ENCODE data around the gene HEXIM1. TPM values are rescaled to one million over a fixed set of nuclear protein-coding genes. Genes with fewer than 3 reads are reported as not detected.

HEXIM1 gene
- total RNA-seq, 1 experiment from 2014 or later = 59.1 TPM

DNA sequence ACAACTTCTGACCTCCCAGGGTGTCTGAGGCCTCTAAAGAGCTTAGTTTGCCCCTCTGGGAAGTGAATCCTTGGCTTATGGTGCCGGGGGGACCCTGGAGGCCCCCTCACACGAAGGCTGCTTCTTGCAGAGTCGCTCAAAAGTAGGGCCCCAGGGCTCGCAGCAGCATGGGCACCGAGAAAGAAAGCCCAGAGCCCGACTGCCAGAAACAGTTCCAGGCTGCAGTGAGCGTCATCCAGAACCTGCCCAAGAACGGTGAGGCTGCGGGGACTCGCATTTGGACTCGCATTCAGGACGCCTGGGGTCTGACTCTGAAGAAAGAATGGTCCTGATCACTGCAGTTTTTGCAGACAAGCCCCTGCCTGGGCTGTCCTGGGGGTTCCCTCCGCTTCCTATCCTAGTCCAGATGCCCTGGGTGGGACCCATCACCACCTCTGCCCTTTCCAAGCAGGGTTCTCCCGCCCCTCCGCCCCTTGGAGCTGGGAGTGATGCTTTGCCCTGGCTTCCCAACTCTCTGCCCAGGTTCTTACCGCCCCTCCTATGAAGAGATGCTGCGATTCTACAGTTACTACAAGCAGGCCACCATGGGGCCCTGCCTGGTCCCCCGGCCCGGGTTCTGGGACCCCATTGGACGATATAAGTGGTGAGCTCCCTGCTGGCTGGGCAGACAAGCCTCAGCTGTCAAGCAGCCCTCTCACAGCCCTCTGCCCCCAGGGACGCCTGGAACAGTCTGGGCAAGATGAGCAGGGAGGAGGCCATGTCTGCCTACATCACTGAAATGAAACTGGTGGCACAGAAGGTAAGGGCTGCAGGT is 12.1 kb upstream of the HEXIM1 start:
- ChIA-PET POLR2A (interaction anchor here (0.6 to 1.2 kb wide), 3 partner anchors 12 to 22 kb away, joined by 3 to 5 read pairs (median 3); partner anchors contain the start of gene HEXIM1), CTCF (interaction anchor here (0.6 to 2.9 kb wide), 16 partner anchors 9 to 227 kb away, joined by 3 to 58 read pairs (median 5); partner anchors contain the start of gene HEXIM1)
- Histone ChIP-seq H3K4me1 (ENCODE audit: control insufficient read depth, insufficient read depth, low read length) (peaks cover 8% of the 10 kb centered on the region; the same call in 1 of the 2 replicates), H3K27ac (ENCODE audit: low read length) (peak overlapping the region; percentile 80), H3K4me3 (ENCODE audit: low read depth in 2 of 2, low read length in 2 of 2) (peak overlapping the region; percentile 59 to 67), H3K36me3 (ENCODE audit: control insufficient read depth, insufficient read depth, low read length) (no peaks in the 10 kb centered on the region; the same call in 1 of the 2 replicates), H3K9me3 (ENCODE audit: control insufficient read depth, insufficient read depth, low read depth, low read length) (no peaks in the 10 kb centered on the region), H3K27me3 (ENCODE audit: control insufficient read depth, insufficient read depth, low read length) (no peaks in the 10 kb centered on the region)
- TF ChIP-seq TCF7L2 (IDR thresholded peaks at IDR 0.05; ENCODE audit: low read depth, low read length) (no peak), SIN3A (IDR thresholded peaks at IDR 0.05; ENCODE audit: borderline replicate concordance, insufficient read depth, low read depth, low read length) (no peak), POLR2AphosphoS5 (IDR thresholded peaks at IDR 0.05; ENCODE audit: low read depth, low read length) (no peak)
- TF ChIP-seq, protein P1, sequence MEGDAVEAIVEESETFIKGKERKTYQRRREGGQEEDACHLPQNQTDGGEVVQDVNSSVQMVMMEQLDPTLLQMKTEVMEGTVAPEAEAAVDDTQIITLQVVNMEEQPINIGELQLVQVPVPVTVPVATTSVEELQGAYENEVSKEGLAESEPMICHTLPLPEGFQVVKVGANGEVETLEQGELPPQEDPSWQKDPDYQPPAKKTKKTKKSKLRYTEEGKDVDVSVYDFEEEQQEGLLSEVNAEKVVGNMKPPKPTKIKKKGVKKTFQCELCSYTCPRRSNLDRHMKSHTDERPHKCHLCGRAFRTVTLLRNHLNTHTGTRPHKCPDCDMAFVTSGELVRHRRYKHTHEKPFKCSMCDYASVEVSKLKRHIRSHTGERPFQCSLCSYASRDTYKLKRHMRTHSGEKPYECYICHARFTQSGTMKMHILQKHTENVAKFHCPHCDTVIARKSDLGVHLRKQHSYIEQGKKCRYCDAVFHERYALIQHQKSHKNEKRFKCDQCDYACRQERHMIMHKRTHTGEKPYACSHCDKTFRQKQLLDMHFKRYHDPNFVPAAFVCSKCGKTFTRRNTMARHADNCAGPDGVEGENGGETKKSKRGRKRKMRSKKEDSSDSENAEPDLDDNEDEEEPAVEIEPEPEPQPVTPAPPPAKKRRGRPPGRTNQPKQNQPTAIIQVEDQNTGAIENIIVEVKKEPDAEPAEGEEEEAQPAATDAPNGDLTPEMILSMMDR (IDR thresholded peaks at IDR 0.05) = no peak
- TF ChIP-seq, protein P2, sequence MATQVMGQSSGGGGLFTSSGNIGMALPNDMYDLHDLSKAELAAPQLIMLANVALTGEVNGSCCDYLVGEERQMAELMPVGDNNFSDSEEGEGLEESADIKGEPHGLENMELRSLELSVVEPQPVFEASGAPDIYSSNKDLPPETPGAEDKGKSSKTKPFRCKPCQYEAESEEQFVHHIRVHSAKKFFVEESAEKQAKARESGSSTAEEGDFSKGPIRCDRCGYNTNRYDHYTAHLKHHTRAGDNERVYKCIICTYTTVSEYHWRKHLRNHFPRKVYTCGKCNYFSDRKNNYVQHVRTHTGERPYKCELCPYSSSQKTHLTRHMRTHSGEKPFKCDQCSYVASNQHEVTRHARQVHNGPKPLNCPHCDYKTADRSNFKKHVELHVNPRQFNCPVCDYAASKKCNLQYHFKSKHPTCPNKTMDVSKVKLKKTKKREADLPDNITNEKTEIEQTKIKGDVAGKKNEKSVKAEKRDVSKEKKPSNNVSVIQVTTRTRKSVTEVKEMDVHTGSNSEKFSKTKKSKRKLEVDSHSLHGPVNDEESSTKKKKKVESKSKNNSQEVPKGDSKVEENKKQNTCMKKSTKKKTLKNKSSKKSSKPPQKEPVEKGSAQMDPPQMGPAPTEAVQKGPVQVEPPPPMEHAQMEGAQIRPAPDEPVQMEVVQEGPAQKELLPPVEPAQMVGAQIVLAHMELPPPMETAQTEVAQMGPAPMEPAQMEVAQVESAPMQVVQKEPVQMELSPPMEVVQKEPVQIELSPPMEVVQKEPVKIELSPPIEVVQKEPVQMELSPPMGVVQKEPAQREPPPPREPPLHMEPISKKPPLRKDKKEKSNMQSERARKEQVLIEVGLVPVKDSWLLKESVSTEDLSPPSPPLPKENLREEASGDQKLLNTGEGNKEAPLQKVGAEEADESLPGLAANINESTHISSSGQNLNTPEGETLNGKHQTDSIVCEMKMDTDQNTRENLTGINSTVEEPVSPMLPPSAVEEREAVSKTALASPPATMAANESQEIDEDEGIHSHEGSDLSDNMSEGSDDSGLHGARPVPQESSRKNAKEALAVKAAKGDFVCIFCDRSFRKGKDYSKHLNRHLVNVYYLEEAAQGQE (IDR thresholded peaks at IDR 0.05; ENCODE audit: insufficient read depth in 1 of 2, low read depth in 2 of 2, low read length in 1 of 2) = no peak
- BruUV-seq (replicated peaks) = no TSS peak
- ATAC-seq = no peak
- intact Hi-C loops (cut with micrococcal nuclease; ENCODE audit: unreplicated experiment) = loop anchor here (1.0 kb wide), 1 partner anchor 62 kb away; no protein-coding TSS in a partner anchor
- in situ Hi-C loops (cut with HindIII; ENCODE audit: low pct_unique_long_range_greater_than_20kb, low sequenced_read_pairs) = no loop called here
- DNase-seq (ENCODE audit: low read depth, low spot score) = no peak

DNA sequence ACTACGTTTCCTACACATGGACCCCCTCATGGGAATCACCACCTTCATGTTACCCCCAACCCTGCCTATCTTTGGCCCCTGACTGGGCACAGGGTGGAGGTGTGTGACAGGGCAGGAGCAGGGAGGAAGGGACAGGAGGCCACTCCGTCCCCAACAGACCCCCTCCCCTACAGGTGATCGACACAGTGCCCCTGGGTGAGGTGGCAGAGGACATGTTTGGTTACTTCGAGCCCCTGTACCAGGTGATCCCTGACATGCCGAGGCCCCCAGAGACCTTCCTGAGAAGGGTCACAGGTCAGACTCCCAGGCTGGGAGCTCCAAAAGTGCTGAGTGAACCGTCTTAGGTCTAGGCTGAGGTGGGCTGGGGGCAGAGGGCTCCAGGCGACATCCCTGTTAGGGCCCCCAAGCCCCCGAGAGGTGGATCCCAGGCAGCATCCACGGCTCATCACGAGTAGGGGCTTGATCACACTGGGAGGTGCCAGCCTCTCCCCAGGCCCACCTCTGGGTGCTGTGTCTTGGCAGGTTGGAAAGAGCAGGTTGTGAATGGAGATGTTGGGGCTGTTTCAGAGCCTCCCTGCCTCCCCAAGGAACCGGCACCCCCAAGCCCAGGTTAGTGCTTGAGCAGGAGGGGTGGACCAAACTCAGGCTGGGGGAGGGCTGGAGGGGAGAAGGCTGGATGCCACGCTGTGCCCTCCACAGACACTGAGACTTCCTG is 11.3 kb upstream of the HEXIM1 start:
- in situ Hi-C loops (cut with HindIII; ENCODE audit: low pct_unique_long_range_greater_than_20kb, low sequenced_read_pairs) = no loop called here
- intact Hi-C loops (cut with micrococcal nuclease; ENCODE audit: unreplicated experiment) = no loop called here
- peaks cover 8% of the 10 kb centered on the region; the same call in 1 of the 2 replicates for H3K4me1 ChIP-seq (ENCODE audit: control insufficient read depth, insufficient read depth, low read length)
- BruUV-seq (replicated peaks) = no TSS peak
- H3K4me3 ChIP-seq (ENCODE audit: low read depth in 2 of 2, low read length in 2 of 2) = no peak overlapping the region
- ChIA-PET POLR2A (interaction anchor here (0.6 to 0.9 kb wide), 2 partner anchors 12 to 65 kb away, joined by 3 read pairs; no protein-coding TSS in a partner anchor), CTCF (interaction anchor here (0.5 to 2.9 kb wide), 2 partner anchors 58 to 61 kb away, joined by 6 to 58 read pairs; no protein-coding TSS in a partner anchor)
- H3K9me3 ChIP-seq (ENCODE audit: control insufficient read depth, insufficient read depth, low read depth, low read length) = no peaks in the 10 kb centered on the region
- no peak for ATAC-seq
- TF ChIP-seq, protein P2 (IDR thresholded peaks at IDR 0.05; ENCODE audit: insufficient read depth in 1 of 2, low read depth in 2 of 2, low read length in 1 of 2) = no peak
- TF ChIP-seq TCF7L2 (IDR thresholded peaks at IDR 0.05; ENCODE audit: low read depth, low read length) = no peak
- TF ChIP-seq SIN3A (IDR thresholded peaks at IDR 0.05; ENCODE audit: borderline replicate concordance, insufficient read depth, low read depth, low read length) = no peak
- TF ChIP-seq, protein P1 (IDR thresholded peaks at IDR 0.05) = no peak
- no peak for DNase-seq (ENCODE audit: low read depth, low spot score)
- H3K27me3 ChIP-seq (ENCODE audit: control insufficient read depth, insufficient read depth, low read length) = no peaks in the 10 kb centered on the region
- H3K36me3 ChIP-seq (ENCODE audit: control insufficient read depth, insufficient read depth, low read length) = no peaks in the 10 kb centered on the region
- no peak overlapping the region for H3K27ac ChIP-seq (ENCODE audit: low read length)

Data from Panc1 (cell line).